Memory B cell (primary cell): ENCODE results near the gene CLIC4.
"Not testable (repeated sequence)": the region's sequence is repeated elsewhere in the genome, so short reads cannot be mapped to it uniquely, and the experiment has no call there.

Source experiments
- ATAC-seq: fragments of 150-1000 bp; cut with Tn5 transposase; 2 replicates; pipeline ENCODE4 v1.10.0; 2021; ENCODE audit warnings: low read depth, mild to moderate bottlenecking, moderate library complexity
- DNase-seq, 2 donors: peaks; one replicate each; pipeline ENCODE4 v3.0.0; 2022; ENCODE audit warnings: low spot score in 2 of 2
- H3K27ac Mint-ChIP-seq: one replicate; pipeline ENCODE4 v1.8.0; 2022; ENCODE audit warnings: mild to moderate bottlenecking, moderate library complexity, mixed read lengths
- H3K27me3 Mint-ChIP-seq: one replicate; pipeline ENCODE4 v1.8.0; 2022; ENCODE audit warnings: mixed read lengths
- H3K36me3 Mint-ChIP-seq: one replicate; pipeline ENCODE4 v1.8.0; 2022; ENCODE audit warnings: mild to moderate bottlenecking, mixed read lengths
- H3K4me1 Mint-ChIP-seq: one replicate; pipeline ENCODE4 v1.8.0; 2022; ENCODE audit warnings: mixed read lengths
- H3K4me3 Mint-ChIP-seq: one replicate; pipeline ENCODE4 v1.8.0; 2022; ENCODE audit warnings: mild to moderate bottlenecking, moderate library complexity, mixed read lengths
- H3K9me3 Mint-ChIP-seq: one replicate; pipeline ENCODE4 v1.8.0; 2022; ENCODE audit warnings: mixed read lengths

CLIC4 gene

DNA sequence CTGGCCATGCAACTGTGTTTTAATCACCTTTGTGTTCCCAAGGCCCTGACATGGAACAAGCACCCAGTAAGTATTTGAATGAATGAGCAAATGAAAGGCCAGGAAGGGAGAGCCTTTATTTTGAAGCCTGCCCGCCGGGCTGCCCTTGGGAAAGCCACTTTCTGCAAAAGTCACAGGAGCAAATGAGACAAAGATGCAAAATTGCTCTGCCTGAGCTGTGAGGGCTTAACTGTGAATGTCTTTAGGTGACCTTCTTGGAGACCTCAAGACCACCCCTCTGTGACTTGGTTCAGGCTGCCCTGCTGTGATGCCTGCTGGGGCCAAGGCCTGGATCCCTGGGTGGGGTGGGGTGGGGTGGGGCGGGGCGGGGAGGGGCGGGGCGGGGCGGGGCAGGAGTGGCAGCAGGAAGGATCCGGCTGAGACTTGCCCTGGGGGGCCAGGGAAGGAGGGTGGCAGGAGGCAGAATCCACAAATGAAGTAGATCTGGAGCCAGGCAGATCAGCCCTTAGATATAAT lies 130.8 kb downstream of the CLIC4 start:
- Mint-ChIP-seq H3K27ac (no peak overlapping the region), H3K27me3 (peaks cover 16% of the 10 kb centered on the region), H3K4me1 (peaks cover 4% of the 10 kb centered on the region), H3K4me3 (no peak overlapping the region), H3K36me3 (no peaks in the 10 kb centered on the region), H3K9me3 (peaks cover 2% of the 10 kb centered on the region)
- no peak for DNase-seq
- no peak for ATAC-seq

DNA sequence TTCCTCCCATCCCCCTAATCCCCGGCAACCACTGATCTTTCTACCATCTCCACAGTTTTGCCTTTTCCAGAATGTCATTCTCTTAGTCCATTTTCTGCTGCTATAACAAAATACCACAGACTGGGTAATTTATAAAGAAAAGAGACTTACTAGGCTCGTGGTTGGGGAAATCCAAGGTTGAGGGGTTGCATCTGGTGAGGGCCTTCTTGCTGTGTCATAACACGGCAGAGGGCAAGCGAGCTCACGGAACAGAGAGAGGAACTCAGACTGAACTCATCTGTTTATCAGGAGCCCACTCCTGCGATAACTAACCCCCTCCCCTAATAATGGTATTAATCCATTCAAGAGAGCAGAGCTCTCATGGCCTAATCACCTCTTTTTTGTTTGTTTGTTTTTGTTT lies 132.8 kb downstream of the CLIC4 start:
- Mint-ChIP-seq H3K4me3 (no peak overlapping the region), H3K9me3 (peaks cover 3% of the 10 kb centered on the region), H3K36me3 (peaks cover under 1% of the 10 kb centered on the region), H3K27me3 (peaks cover 8% of the 10 kb centered on the region), H3K4me1 (no peaks in the 10 kb centered on the region), H3K27ac (no peak overlapping the region)
- no peak for ATAC-seq
- DNase-seq = no peak

DNA sequence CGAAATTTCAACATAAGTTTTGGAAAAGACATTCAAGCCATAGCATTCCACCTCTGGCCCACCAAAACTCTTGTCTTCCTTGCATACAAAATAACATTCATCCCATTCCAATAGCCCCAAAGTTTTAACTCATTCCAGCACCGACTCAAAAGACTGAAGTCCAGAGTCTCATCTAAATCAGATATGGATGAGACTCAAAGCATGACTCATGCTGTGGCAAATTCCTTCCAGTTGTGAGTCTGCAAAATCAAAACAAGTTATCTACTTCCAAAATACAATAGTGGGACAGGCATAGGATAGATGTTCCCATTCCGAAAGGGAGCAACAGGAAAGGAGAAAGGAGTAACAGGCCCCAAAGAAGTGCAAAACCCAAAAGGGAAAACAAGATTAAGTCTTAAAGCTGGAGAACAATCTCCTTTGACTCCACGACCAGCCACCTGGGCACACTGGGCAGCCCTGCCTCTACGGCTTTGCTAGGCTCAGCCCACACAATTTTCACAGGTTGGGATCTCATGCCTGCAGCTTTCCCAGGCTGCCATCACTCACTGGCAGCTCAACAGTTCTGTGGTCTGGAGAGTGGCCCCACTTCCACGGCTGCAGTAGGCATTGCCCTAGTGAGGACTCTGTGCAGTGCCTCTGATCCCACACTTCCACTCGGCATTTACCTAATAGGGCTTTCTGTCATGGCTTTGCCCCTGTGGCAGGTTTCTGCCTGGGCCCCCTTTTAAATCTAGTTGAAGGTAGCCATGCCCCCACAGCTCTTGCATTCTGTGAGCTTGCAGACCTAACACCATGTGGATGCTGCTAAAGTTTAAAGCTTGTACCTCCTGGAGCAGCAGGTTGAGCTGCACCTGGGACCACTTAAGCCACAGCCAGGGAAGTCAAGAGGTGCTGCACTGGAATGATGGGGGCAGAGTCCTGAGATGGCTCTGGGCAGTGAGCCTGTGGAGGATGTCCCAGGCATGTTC lies 133.8 kb downstream of the CLIC4 start:
- Mint-ChIP-seq H3K4me3 (no peak overlapping the region), H3K36me3 (peaks cover 6% of the 10 kb centered on the region), H3K27me3 (peaks cover 8% of the 10 kb centered on the region), H3K27ac (no peak overlapping the region), H3K9me3 (peaks cover 7% of the 10 kb centered on the region), H3K4me1 (no peaks in the 10 kb centered on the region)
- DNase-seq (no peak), ATAC-seq (no peak)

DNA sequence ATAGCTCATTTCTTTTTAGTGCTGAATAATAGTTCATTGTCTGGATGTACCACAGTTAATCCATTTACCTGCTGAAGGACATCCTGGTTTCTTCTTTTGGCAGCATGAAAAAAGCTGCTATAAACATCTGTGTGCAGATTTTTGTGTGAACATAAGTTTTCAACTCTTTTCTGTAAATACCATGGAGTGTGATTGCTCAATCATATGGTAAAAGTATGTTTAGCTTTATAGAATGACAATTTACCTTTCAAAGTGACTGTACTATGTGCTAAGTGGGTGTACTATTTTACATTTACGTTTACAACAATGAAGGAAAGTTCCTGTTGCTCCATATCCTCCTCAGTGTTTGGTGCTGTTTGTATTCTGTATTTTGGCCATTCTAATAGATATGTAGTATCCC lies 135.8 kb downstream of the CLIC4 start:
- peaks cover 12% of the 10 kb centered on the region for H3K9me3 Mint-ChIP-seq
- H3K27me3 Mint-ChIP-seq = peaks cover 12% of the 10 kb centered on the region

DNA sequence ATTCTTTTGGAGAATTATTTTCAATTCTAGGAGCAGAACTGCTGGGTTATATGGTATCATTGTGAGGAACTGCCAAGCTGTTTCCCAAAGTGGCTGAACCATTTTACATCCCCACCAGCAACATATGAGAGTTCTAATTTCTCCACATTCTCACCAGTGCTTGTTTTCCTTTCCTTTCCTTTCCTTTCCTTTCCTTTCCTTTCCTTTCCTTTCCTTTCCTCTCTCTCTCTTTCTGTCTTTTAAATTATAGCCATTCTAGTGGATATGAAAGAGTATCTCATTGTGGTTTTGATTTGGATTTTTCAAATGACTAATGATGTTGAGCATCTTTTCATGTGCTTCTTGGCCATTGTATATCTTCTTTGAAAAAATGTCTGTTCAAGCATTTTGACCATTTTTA lies 139.5 kb downstream of the CLIC4 start:
- H3K36me3 Mint-ChIP-seq = peaks cover 11% of the 10 kb centered on the region
- H3K4me1 Mint-ChIP-seq = no peaks in the 10 kb centered on the region
- DNase-seq (no peak), ATAC-seq (no peak)
- peaks cover 12% of the 10 kb centered on the region for H3K9me3 Mint-ChIP-seq
- no peak overlapping the region for H3K4me3 Mint-ChIP-seq
- peaks cover 16% of the 10 kb centered on the region for H3K27me3 Mint-ChIP-seq
- H3K27ac Mint-ChIP-seq = no peak overlapping the region

More for the DNA sequence above, 135.8 kb downstream of the CLIC4 start:
- ATAC-seq (no peak), DNase-seq (no peak)
- Mint-ChIP-seq H3K4me1 (no peaks in the 10 kb centered on the region), H3K4me3 (no peak overlapping the region), H3K27ac (no peak overlapping the region), H3K36me3 (peaks cover 11% of the 10 kb centered on the region)

DNA sequence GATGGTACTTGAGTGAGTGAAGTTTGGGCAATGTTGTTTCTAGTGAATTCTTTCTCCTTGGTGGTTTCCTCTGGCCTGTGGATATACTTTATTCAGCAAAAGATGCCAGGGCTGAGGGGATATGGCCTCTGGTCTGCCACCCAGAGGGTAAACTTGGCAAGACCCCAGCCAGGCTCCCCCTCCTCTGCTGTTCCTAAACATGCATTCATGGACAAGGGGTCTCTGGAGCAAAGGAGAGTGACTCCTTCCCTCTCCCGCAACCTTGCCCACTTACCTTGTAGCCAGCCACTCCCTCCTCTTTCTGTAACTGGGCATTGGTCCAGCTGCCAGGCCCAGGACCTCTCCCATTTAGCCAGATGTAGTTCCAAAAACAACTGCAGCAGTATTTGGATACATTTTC lies 141.0 kb downstream of the CLIC4 start:
- peaks cover 13% of the 10 kb centered on the region for H3K36me3 Mint-ChIP-seq
- DNase-seq (no peak), ATAC-seq (no peak)
- H3K4me1 Mint-ChIP-seq = no peaks in the 10 kb centered on the region
- peaks cover 13% of the 10 kb centered on the region for H3K27me3 Mint-ChIP-seq
- peaks cover 13% of the 10 kb centered on the region for H3K9me3 Mint-ChIP-seq
- no peak overlapping the region for H3K4me3 Mint-ChIP-seq
- no peak overlapping the region for H3K27ac Mint-ChIP-seq

DNA sequence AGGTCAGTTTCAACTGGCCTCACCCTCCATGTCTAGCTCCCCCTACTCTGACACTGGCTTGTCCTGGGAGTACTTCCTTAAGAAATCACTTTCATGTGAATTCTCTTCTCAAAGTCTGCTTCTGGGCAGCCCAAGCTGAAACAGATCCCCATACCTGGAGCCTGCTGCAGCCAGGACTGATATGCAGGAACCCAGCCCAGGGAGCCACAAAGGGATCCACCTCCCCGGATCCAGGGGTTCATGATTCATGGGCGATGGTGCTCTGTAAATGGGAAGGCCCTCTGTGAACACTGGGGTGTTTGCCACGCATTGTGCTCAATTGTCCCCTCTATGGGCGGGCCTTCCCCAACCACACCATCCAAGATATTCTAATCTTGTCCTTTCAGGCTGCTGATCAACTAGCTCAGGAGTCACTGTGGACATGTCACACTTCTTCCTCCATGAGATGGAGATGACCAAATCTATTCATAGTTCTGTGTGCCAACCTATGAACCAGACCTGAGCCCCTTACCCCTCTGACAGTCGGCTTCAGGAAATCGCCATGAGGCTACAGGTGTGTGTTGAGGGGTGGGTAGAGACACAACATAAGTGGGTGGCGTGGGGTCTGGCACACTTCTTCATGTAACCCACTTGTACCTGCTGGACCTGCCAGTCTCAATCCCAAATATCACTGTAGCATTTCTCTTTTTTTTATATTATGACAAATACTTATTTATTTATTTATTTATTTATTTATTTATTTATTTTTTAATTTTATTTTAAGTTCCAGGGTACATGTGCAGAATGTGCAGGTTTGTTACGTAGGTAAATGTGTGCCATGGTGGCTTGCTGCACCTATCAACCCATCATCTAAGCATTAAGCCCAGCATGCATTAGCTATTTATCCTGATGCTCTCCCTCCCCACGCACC lies 143.1 kb downstream of the CLIC4 start:
- H3K4me3 Mint-ChIP-seq = no peak overlapping the region
- H3K36me3 Mint-ChIP-seq = peaks cover 19% of the 10 kb centered on the region
- peaks cover 16% of the 10 kb centered on the region for H3K9me3 Mint-ChIP-seq
- H3K27ac Mint-ChIP-seq = no peak overlapping the region
- peaks cover 13% of the 10 kb centered on the region for H3K27me3 Mint-ChIP-seq
- ATAC-seq (no peak), DNase-seq (no peak)
- H3K4me1 Mint-ChIP-seq = no peaks in the 10 kb centered on the region

DNA sequence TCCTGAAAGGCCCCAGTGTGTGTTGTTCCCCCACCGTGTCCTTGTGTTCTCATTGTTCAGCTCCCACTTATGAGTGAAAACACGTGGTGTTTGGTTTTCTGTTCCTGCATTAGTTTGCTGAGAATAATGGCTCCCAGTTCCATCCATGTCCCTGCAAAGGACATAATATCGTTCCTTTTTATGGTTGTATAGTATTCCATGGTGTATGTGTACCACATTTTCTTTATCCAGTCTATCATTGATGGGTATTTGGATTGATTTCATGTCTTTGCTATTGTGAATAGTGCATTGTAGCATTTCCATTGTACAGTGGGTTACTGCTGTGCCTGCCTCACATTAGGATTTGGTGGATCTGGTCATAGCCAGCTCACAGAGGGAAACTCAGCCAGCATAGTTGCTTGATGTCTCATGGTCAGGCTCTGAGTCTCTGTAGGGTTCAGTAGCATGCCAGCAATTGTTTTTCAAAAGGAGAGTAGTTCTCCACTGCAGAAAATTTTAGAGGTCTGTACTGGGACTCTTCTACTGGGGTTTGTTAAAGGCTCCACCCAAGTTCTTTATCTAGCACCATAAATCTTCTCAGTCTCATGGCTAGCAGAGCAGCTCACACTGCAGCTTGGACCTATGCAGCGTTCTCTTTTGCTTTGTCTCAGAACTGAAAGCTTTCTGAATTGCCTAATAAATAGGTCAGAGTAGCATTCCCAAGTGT lies 143.9 kb downstream of the CLIC4 start:
- no peak overlapping the region for H3K27ac Mint-ChIP-seq
- H3K9me3 Mint-ChIP-seq = peaks cover 15% of the 10 kb centered on the region
- no peak for ATAC-seq
- DNase-seq = no peak
- peaks cover 13% of the 10 kb centered on the region for H3K27me3 Mint-ChIP-seq
- H3K4me1 Mint-ChIP-seq = no peaks in the 10 kb centered on the region
- no peak overlapping the region for H3K4me3 Mint-ChIP-seq
- peaks cover 16% of the 10 kb centered on the region for H3K36me3 Mint-ChIP-seq

DNA sequence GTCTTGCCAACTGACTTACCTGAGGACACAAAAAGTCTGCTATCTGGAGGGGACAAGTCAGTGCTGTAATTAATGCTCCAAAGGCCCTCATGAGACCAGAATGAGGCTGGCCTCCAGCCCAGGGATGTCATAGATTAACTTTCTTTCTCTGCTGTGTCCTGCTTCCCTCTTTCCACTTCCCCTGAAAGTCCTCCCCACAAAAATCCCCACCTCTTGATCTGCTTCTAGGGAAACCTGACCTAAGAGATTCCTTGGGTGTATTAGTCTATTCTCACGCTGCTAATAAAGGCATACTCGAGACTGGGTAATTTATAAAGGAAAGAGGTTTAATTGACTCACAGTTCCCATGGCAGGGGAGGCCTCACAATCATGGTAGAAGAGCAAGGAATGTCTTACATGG lies 145.6 kb downstream of the CLIC4 start:
- Mint-ChIP-seq H3K4me3 (no peak overlapping the region), H3K36me3 (peaks cover 11% of the 10 kb centered on the region), H3K27ac (no peak overlapping the region), H3K27me3 (peaks cover 8% of the 10 kb centered on the region), H3K4me1 (no peaks in the 10 kb centered on the region), H3K9me3 (peaks cover 10% of the 10 kb centered on the region)
- ATAC-seq (no peak), DNase-seq (no peak)

DNA sequence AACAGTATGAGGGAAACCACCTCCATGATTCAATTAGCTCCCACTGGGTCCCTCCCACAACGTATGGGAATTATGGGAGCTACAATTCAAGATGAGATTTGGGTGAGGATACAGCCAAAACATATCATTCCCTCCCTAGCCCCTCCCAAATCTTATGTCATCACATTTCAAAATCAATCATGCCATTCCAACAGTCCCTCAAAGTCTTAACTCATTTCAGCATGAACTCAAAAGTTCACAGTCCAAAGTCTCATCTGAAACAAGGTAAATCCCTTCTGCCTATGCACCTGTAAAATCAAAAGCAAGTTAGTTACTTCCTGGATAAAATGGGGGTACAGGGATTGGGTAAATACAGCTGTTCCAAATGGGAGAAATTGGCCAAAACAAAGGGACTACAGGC lies 146.1 kb downstream of the CLIC4 start:
- not testable (repeated sequence) for DNase-seq, H3K27me3 Mint-ChIP-seq, ATAC-seq, H3K27ac Mint-ChIP-seq, H3K9me3 Mint-ChIP-seq, H3K4me3 Mint-ChIP-seq, H3K4me1 Mint-ChIP-seq
- peaks cover 11% of the 10 kb centered on the region for H3K36me3 Mint-ChIP-seq

DNA sequence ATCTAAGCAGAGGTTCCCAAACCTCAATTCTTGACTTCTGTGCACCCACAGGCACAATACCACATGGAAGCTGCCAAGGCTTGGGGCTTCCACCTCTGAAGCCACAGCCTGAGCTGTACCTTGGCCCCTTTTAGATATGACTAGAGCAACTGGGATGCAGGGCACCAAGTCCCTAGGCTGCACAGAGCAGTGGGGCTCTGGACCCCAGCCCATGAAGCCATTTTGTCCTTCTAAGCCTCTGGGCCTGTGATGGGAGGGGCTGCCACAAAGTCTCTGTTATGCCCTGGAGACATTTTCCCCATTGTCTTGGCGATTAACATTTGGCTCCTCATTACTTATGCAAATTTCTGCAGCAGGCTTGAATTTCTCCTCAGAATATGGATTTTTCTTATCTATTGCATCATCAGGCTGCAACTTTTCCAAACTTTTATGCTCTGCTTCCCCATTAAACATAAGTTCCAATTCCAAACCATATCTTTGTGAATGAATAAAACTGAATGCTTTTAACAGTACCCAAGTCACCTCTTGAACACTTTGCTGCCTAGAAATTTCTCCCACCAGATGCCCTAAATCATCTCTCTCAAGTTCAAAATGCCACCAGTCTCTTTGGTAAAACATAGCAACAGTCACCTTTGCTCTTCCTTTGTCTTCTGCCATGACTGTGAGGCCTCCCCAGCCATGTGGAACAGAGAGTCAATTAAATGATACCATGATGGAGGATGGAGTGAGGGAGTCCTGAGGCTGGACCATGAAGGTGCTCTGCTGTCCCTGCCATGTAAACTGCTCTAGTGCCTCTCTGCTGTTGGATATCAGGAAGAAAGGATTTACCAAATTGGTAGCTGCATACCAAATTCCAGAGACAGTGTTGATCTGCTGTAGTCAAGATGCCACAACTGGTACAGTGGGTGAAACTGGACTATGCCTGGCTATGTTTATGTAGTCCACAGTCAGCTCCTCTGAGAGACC lies 147.2 kb downstream of the CLIC4 start:
- H3K36me3 Mint-ChIP-seq = peaks cover 11% of the 10 kb centered on the region
- peaks cover 10% of the 10 kb centered on the region for H3K9me3 Mint-ChIP-seq
- ATAC-seq = no peak
- peaks cover 6% of the 10 kb centered on the region for H3K27me3 Mint-ChIP-seq
- DNase-seq = no peak
- H3K4me3 Mint-ChIP-seq = no peak overlapping the region
- H3K27ac Mint-ChIP-seq = no peak overlapping the region
- H3K4me1 Mint-ChIP-seq = no peaks in the 10 kb centered on the region

DNA sequence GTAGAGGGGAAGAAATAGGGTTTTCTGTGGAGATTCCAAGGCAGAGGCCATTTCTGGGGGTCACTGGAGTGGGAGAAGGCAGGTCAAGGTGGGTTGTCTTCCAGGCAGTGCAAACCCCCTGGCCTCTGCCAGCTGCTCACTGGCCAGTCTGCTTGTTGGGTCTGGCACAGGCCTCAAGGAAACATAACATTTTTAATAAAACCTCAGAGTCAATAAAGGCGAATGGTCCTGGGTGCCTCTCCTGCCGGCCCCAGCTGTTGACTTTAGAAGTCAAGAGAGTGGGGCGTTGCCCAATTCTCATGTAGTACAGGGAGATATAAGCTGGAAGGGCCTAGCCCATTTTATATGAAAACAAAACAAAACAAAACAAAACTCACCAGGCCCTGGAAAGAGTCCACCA lies 148.2 kb downstream of the CLIC4 start:
- DNase-seq (no peak), ATAC-seq (no peak)
- Mint-ChIP-seq H3K9me3 (peaks cover 10% of the 10 kb centered on the region), H3K27ac (no peak overlapping the region), H3K36me3 (peaks cover 11% of the 10 kb centered on the region), H3K4me3 (no peak overlapping the region), H3K27me3 (peaks cover 4% of the 10 kb centered on the region), H3K4me1 (peaks cover 5% of the 10 kb centered on the region)
